HG03432 (cell line): ENCODE results near the gene NRXN3.
"Not testable (repeated sequence)": the region's sequence is repeated elsewhere in the genome, so short reads cannot be mapped to it uniquely, and the experiment has no call there.

Source experiments
- ATAC-seq: cut with Tn5 transposase; IDR thresholded peaks from one replicate; pipeline ENCODE4 v1.9.1; 2021; ENCODE audit warnings: mild to moderate bottlenecking, moderate library complexity; ENCODE audit not compliant: unreplicated experiment

NRXN3 gene

GRCh38 chr14:78469947-78470346 is 299.8 kb downstream of the NRXN3 start:
- no peak for ATAC-seq

GRCh38 chr14:78479127-78479780 is 309.1 kb downstream of the NRXN3 start:
- no peak for ATAC-seq

GRCh38 chr14:78484028-78484427 is 313.9 kb downstream of the NRXN3 start:
- no peak for ATAC-seq

- ATAC-seq: no peak
Measured at GRCh38 chr14:78486081-78486480, 315.9 kb downstream of the NRXN3 start.

GRCh38 chr14:78486621-78487020 is 316.4 kb downstream of the NRXN3 start:
- no peak for ATAC-seq

GRCh38 chr14:78487573-78487972 is 317.4 kb downstream of the NRXN3 start:
- ATAC-seq: not testable (repeated sequence)

GRCh38 chr14:78488938-78489337 is 318.8 kb downstream of the NRXN3 start:
- no peak for ATAC-seq

- ATAC-seq: no peak
Measured at GRCh38 chr14:78491048-78491447, 320.9 kb downstream of the NRXN3 start.

GRCh38 chr14:78498062-78498595 is 328.0 kb downstream of the NRXN3 start:
- ATAC-seq: no peak

- no peak for ATAC-seq
Measured at GRCh38 chr14:78501909-78502308, 331.7 kb downstream of the NRXN3 start.

- ATAC-seq: no peak
Measured at GRCh38 chr14:78508023-78508422, 337.9 kb downstream of the NRXN3 start.

- no peak for ATAC-seq
Measured at GRCh38 chr14:78509516-78509915, 339.3 kb downstream of the NRXN3 start.

GRCh38 chr14:78512021-78512420 is 341.8 kb downstream of the NRXN3 start:
- ATAC-seq: no peak

GRCh38 chr14:78519863-78520262 is 349.7 kb downstream of the NRXN3 start:
- ATAC-seq: no peak

- ATAC-seq: no peak
Measured at GRCh38 chr14:78524196-78524595, 354.0 kb downstream of the NRXN3 start.

GRCh38 chr14:78524766-78525165 is 354.6 kb downstream of the NRXN3 start:
- no peak for ATAC-seq

GRCh38 chr14:78530078-78530477 is 359.9 kb downstream of the NRXN3 start:
- ATAC-seq: no peak

- no peak for ATAC-seq
Measured at GRCh38 chr14:78534141-78534540, 364.0 kb downstream of the NRXN3 start.

- ATAC-seq: no peak
Measured at GRCh38 chr14:78535041-78535440, 364.9 kb downstream of the NRXN3 start.

- not testable (repeated sequence) for ATAC-seq
Measured at GRCh38 chr14:78541788-78542187, 371.6 kb downstream of the NRXN3 start.

- ATAC-seq: no peak
Measured at GRCh38 chr14:78543433-78543832, 373.3 kb downstream of the NRXN3 start.

- no peak for ATAC-seq
Measured at GRCh38 chr14:78561074-78561473, 390.9 kb downstream of the NRXN3 start.
